Measurements from ENCODE around the gene MOV10.
"Not testable (repeated sequence)": the region's sequence is repeated elsewhere in the genome, so short reads cannot be mapped to it uniquely, and the experiment has no call there.

MOV10 gene, protein sequence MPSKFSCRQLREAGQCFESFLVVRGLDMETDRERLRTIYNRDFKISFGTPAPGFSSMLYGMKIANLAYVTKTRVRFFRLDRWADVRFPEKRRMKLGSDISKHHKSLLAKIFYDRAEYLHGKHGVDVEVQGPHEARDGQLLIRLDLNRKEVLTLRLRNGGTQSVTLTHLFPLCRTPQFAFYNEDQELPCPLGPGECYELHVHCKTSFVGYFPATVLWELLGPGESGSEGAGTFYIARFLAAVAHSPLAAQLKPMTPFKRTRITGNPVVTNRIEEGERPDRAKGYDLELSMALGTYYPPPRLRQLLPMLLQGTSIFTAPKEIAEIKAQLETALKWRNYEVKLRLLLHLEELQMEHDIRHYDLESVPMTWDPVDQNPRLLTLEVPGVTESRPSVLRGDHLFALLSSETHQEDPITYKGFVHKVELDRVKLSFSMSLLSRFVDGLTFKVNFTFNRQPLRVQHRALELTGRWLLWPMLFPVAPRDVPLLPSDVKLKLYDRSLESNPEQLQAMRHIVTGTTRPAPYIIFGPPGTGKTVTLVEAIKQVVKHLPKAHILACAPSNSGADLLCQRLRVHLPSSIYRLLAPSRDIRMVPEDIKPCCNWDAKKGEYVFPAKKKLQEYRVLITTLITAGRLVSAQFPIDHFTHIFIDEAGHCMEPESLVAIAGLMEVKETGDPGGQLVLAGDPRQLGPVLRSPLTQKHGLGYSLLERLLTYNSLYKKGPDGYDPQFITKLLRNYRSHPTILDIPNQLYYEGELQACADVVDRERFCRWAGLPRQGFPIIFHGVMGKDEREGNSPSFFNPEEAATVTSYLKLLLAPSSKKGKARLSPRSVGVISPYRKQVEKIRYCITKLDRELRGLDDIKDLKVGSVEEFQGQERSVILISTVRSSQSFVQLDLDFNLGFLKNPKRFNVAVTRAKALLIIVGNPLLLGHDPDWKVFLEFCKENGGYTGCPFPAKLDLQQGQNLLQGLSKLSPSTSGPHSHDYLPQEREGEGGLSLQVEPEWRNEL

GRCh38 chr1:112674440-112674985, at the start of gene MOV10:
Gene MOV10, plus strand, starts transcription at chr1:112674659. Its CDS starts 254 bp downstream, at chr1:112674913.
- DNase-seq (ENCODE audit: low spot score) = peak; percentile 70

- DNase-seq (ENCODE audit: low spot score) = no peak
Measured at GRCh38 chr1:112625696-112626095, 48.8 kb upstream of the MOV10 start.

DNA sequence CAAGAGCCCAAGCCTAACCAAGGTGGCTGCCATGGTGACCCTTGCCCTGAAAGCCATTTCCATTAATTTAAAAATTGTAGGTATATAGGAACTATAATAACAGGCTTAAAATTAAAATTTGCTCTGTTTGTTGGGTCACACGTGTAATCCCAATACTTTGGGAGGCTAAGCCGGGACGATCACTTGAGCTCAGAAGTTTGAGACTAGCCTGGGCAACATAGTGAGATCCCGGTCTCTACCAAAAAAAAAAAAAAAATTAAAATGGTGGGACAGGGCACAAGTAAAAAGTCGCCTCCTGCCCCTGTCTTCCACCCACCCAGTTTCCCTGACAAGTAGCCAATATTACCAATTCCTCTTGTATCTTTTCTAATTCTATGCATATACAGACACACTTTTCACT, 48.3 kb upstream of the MOV10 start:
- DNase-seq (ENCODE audit: low spot score) = no peak

DNA sequence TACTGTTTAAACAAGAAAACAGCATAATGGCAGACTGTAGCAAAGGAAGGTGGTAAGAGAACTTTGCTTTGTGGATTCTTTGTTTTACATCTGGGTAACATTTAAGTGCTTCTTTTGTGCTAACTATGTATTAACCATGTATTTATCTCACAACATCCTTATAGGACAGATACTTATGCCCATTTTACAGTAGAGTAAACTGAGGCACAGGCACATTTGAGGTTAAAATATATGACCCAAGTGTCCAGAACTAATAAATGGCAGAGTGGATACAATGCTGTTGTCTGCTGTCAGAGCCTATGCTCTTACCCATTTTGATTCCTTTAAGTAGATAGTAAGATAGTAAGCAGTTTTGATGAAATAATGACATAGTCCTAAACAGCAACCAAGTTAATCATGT, 47.6 kb upstream of the MOV10 start:
- no peak for DNase-seq (ENCODE audit: low spot score)

- DNase-seq (ENCODE audit: low spot score) = no peak
Measured at GRCh38 chr1:112628516-112628915, 45.9 kb upstream of the MOV10 start.

- DNase-seq (ENCODE audit: low spot score) = no peak
Measured at GRCh38 chr1:112629256-112629655, 45.2 kb upstream of the MOV10 start.

GRCh38 chr1:112633628-112634027, 40.8 kb upstream of the MOV10 start:
- DNase-seq (ENCODE audit: low spot score) = no peak

DNA sequence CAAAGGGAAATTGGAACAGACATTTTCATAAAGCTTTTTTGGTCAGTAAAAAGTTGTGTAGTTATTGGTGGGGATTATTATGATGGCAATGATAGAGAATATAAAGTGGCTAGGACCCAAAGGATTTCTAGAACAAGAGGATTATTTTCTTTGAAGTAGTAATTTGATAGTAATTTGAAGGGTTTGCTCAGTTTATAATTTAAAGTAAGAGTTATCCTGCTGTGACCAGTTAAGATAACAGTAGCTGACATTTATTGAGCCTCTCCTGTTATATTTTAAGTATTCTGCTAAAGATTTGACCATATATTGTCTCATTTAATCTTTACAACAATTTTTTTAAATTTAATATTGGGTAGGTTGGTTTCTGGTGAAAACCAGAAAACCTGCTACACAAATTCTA, 40.1 kb upstream of the MOV10 start:
- DNase-seq (ENCODE audit: low spot score) = no peak

DNA sequence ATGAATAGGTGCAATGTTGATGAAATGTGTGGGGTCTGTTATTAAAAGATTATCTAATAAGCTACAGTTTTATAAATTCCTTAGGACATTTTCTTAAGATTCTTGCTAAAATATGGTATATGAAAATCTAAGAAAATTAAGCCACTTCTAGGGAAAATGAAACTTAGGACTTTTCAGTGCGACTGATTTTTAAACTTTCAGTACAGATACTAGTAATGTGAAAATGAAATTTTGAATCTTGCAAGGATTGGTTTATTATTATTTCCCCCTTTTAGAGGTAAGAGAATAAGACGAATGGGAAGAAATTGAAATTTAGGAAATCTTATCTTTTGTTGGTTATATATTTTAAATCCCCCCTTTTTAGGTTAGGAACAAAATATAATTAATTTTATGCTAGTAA, 38.4 kb upstream of the MOV10 start:
- DNase-seq (ENCODE audit: low spot score) = no peak

- no peak for DNase-seq (ENCODE audit: low spot score)
Measured at GRCh38 chr1:112636597-112637253, 37.7 kb upstream of the MOV10 start.

DNA sequence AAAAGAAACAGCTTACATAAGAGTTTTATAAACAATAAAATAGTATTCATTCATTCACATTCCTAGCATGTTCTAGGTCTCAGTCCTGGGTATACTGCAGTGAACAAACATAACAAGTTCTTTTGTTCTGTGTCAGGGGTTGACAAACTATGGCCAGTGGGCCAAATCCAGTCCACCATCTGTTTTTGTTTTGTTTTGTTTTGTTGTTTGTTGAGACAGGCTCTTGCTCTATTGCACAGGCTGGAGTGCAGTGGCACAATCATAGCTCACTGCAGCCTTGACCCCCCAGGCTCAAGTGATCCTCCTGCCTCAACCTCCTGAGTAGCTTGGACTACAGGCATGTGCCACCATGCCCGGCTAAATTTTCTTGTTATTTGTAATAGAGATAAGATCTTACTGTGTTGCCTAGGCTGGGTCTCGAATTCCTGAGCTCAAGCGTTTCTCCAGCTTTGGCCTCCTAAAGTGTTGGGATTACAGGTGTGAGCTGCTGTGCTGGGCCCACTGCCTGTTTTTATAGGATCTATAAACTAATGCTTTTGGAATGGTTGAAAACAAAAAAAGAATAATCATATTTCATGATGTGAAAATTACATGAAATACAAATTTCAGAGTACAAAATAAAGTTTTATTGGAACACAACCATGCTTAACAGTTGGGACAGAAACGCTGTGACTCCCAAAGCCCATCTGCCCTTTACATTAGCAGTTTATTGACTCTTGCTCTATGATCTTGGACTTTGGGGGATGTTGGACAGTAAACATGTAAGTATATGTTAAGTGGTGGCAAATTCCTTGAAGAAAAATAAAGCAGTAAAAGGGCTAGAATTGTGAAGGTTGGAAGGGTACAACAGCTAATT, 37.0 kb upstream of the MOV10 start:
- no peak for DNase-seq (ENCODE audit: low spot score)

- DNase-seq (ENCODE audit: low spot score) = no peak
Measured at GRCh38 chr1:112638110-112638428, 36.4 kb upstream of the MOV10 start.

DNA sequence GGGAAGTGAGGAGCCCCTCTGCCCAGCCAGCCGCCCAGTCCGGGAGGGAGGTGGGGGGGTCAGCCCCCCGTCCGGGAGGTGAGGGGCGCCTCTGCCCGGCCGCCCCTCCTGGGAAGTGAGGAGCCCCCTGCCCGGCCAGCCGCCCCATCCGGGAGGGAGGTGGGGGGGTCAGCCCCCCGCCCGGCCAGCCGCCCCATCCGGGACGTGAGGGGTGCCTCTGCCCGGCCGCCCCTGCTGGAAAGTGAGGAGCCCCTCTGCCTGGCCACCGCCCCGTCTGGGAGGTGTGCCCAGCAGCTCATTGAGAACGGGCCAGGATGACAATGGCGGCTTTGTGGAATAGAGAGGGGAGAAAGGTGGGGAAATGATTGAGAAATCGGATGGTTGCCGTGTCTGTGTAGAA, 34.0 kb upstream of the MOV10 start:
- not testable (repeated sequence) for DNase-seq (ENCODE audit: low spot score)

GRCh38 chr1:112643080-112643479, 31.4 kb upstream of the MOV10 start:
- no peak for DNase-seq (ENCODE audit: low spot score)

GRCh38 chr1:112646225-112646624, 28.2 kb upstream of the MOV10 start:
- DNase-seq (ENCODE audit: low spot score) = no peak

DNA sequence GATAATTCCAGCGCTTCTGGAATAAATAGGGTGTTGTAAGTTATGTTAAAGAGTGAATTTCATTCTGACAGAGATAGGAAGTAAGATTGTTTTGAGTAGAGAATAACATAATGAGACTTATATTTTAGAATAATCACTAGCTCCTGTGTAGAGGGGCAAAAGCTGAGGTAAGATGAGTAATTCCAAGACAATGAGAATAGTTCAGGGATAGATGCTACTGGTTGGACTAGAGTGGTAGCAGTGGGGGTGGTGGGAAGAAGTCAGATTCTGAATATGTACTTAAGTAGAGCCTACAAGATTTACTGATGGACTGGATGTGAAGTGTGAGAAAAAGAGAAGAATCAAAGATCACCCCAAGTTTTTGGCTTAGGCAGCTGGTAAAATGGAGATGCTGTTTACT, 23.3 kb upstream of the MOV10 start:
- no peak for DNase-seq (ENCODE audit: low spot score)

- no peak for DNase-seq (ENCODE audit: low spot score)
Measured at GRCh38 chr1:112665857-112666256, 8.6 kb upstream of the MOV10 start.

DNA sequence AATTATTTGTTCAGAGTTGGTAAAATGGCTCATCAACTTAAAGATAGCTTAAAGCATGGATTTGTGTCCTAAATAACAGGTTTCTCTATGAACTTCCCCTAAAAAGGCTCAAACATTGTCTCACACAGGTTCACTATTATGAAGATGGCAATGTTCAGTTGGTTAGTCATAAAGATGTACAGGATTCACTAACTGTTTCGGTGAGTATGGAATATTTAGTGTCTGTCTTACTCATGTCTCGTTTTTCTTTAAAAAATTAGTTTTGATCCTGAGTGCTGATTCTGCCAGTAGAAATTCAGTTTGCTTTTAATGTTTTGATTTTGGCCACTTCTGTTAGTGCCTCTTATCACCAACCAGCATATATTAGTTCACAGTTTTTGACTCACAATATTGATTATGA, 7.5 kb upstream of the MOV10 start:
- DNase-seq (ENCODE audit: low spot score) = no peak

DNA sequence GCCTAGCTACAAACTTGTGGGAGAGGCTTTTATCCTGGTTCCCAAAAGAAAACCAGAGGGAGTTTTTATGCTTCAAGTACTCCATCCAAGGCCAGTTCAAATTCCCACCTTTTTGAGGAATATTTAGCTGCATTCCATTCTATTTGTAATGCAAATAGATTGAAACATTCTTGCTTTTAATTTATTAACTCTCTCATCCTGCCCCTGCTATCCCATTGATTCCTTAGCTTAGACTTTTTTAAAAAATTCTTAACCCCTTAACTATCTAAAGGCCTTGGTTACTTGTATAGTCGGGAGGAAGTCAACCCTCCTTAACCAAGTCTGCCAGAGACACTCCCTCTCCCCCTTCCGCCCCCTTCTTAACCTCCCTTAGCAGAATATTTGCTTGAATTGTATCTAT, 2.5 kb upstream of the MOV10 start:
- DNase-seq (ENCODE audit: low spot score) = no peak

GRCh38 chr1:112672842-112673241, 1.6 kb upstream of the MOV10 start:
- no peak for DNase-seq (ENCODE audit: low spot score)

Measured in LoVo (cell line).